A549 (cell line): ENCODE results near the gene CELF4. TPM values are rescaled to one million over a fixed set of nuclear protein-coding genes. Genes with fewer than 3 reads are reported as not detected.

Experiments used
- ATAC-seq, 2 experiments: fragments of 200-7000 bp in 1 of 2; fragments of >200 bp in 1 of 2; cut with Nextera tagmentation in 1 of 2; cut with Tn5 transposase in 1 of 2; 3 replicates each; pipeline versions ENCODE4 v1.8.0 to v1.9.1; 2018 to 2020; ENCODE audit warnings: mild to moderate bottlenecking in 1 of 2, moderate library complexity in 1 of 2
- CTCF ChIA-PET: fragments of 300-600 bp; sonication (Branson Sonifier 250); formaldehyde crosslinking; extraction: SDS; loops from one replicate; lab custom pipeline; 2021; ENCODE audit warnings: antibody characterized with exemption, inconsistent platforms; lab: Yijun Ruan, JAX
- POLR2A ChIA-PET: fragments of 350-600 bp; formaldehyde crosslinking; extraction: SDS; loops from one replicate; lab custom pipeline; 2021; ENCODE audit warnings: antibody characterized with exemption, inconsistent platforms; lab: Yijun Ruan, JAX
- DNase-seq, 2 experiments: peaks; one replicate each; pipeline versions ENCODE4 v3.0.0 to v3.0.0-alpha.2; 2011 to 2016; ENCODE audit warnings: low read depth in 1 of 2, low spot score in 1 of 2
- FAIRE-seq: peaks from 2 replicates; lab custom pipeline; 2011; peaks lifted over from hg19 to GRCh38; lab: Jason Lieb, UNC
- H3K27ac ChIP-seq, 2 experiments: fragments of >200 bp; sonication (Bioruptor Twin); formaldehyde crosslinking; 3 replicates each; pipeline ENCODE4 v1.5.1; 2016 to 2017
- H3K4me1 ChIP-seq: fragments of >200 bp; sonication (Bioruptor Twin); formaldehyde crosslinking; 3 replicates; pipeline ENCODE4 v1.6.1; 2016
- H3K4me2 ChIP-seq: fragments of >200 bp; sonication (Bioruptor Twin); formaldehyde crosslinking; 3 replicates; pipeline ENCODE4 v1.6.1; 2016
- H3K4me3 ChIP-seq: fragments of >200 bp; sonication (Bioruptor Twin); formaldehyde crosslinking; 3 replicates; pipeline ENCODE4 v1.5.1; 2016
- H3K9me3 ChIP-seq: fragments of >200 bp; sonication (Bioruptor Twin); formaldehyde crosslinking; 3 replicates; pipeline ENCODE4 v1.6.1; 2016
- ATOH8 ChIP-seq: fragments of 250-450 bp; sonication (Bioruptor Pico); IDR thresholded peaks from 2 replicates; pipeline ENCODE4 v1.5.0; 2020; ENCODE audit warnings: low read depth, mild to moderate bottlenecking, moderate library complexity
- BCL3 ChIP-seq: fragments of >200 bp; sonication (Bioruptor Twin); formaldehyde crosslinking; IDR thresholded peaks from 3 replicates; pipeline ENCODE4 v1.6.1; 2016
- BHLHE40 ChIP-seq: IDR thresholded peaks from 2 replicates; pipeline ENCODE4 v1.6.1; 2012; ENCODE audit warnings: low read depth, low read length, inconsistent platforms
- CBX8 ChIP-seq: fragments of 200-600 bp; sonication (generic); IDR thresholded peaks from 2 replicates; pipeline ENCODE4 v1.6.1; 2016
- CEBPB ChIP-seq, 2 experiments: fragments of >200 bp in 1 of 2; sonication (Bioruptor Twin) in 1 of 2; formaldehyde crosslinking in 1 of 2; IDR thresholded peaks; 2 replicates each; pipeline ENCODE4 v1.6.1; 2012 to 2016
- CHD2 ChIP-seq: fragments of 150-350 bp; IDR thresholded peaks from 2 replicates; pipeline ENCODE4 v1.6.1; 2014; ENCODE audit warnings: low read length; ENCODE audit not compliant: partially characterized antibody
- E2F6 ChIP-seq: IDR thresholded peaks from 2 replicates; pipeline ENCODE4 v1.6.1; 2012; ENCODE audit warnings: low read depth, borderline replicate concordance
- EHF ChIP-seq: fragments of 250-450 bp; sonication (Bioruptor Pico); IDR thresholded peaks from 2 replicates; pipeline ENCODE4 v1.5.0; 2020; ENCODE audit warnings: mild to moderate bottlenecking
- ESRRA ChIP-seq: fragments of 150-350 bp; IDR thresholded peaks from 2 replicates; pipeline ENCODE4 v1.6.1; 2014; ENCODE audit warnings: mild to moderate bottlenecking, low read length, borderline replicate concordance
- FOSB ChIP-seq: fragments of 250-450 bp; sonication (Bioruptor Pico); IDR thresholded peaks from 2 replicates; pipeline ENCODE4 v1.5.0; 2020; ENCODE audit warnings: mild to moderate bottlenecking, moderate library complexity
- FOSL2 ChIP-seq, 2 experiments: fragments of 450-650 bp in 1 of 2; fragments of >200 bp in 1 of 2; sonication (Bioruptor Twin) in 1 of 2; formaldehyde crosslinking; IDR thresholded peaks; 2 replicates each; pipeline versions ENCODE4 v1.5.0 to v1.6.1; 2016 to 2020; ENCODE audit warnings: mild to moderate bottlenecking in 1 of 2, moderate library complexity in 1 of 2
- FOXS1 ChIP-seq: fragments of 250-450 bp; sonication (Bioruptor Pico); IDR thresholded peaks from 2 replicates; pipeline ENCODE4 v1.5.0; 2020; ENCODE audit warnings: mild to moderate bottlenecking, moderate library complexity
- GATA3 ChIP-seq: IDR thresholded peaks from 2 replicates; pipeline ENCODE4 v1.6.1; 2012; ENCODE audit warnings: borderline replicate concordance
- HOXB13 ChIP-seq: fragments of 250-450 bp; sonication (Bioruptor Pico); IDR thresholded peaks from 2 replicates; pipeline ENCODE4 v1.5.0; 2020; ENCODE audit warnings: low read depth, mild to moderate bottlenecking, moderate library complexity
- JUNB ChIP-seq: fragments of >200 bp; sonication (Bioruptor Twin); formaldehyde crosslinking; IDR thresholded peaks from 2 replicates; pipeline ENCODE4 v1.6.1; 2016
- KDM1A ChIP-seq: fragments of 200-600 bp; sonication (generic); IDR thresholded peaks from 2 replicates; pipeline ENCODE4 v1.6.1; 2016; ENCODE audit warnings: low read depth, mild to moderate bottlenecking
- MAFK ChIP-seq: fragments of 450-650 bp; IDR thresholded peaks from 2 replicates; pipeline ENCODE4 v1.6.1; 2014; ENCODE audit not compliant: partially characterized antibody
- MYC ChIP-seq: IDR thresholded peaks from 2 replicates; pipeline ENCODE4 v1.6.1; 2012; ENCODE audit warnings: mild to moderate bottlenecking, inconsistent platforms, low read length, improper control_type of control experiment, borderline replicate concordance
- NPAS2 ChIP-seq: fragments of 250-450 bp; sonication (Bioruptor Pico); IDR thresholded peaks from 2 replicates; pipeline ENCODE4 v1.8.0; 2022; ENCODE audit warnings: mild to moderate bottlenecking, moderate library complexity, borderline replicate concordance
- PBX3 ChIP-seq: IDR thresholded peaks from 2 replicates; pipeline ENCODE4 v1.6.1; 2012
- POLR2A ChIP-seq: IDR thresholded peaks from 2 replicates; pipeline ENCODE4 v1.6.1; 2012; ENCODE audit warnings: mild to moderate bottlenecking, low read length
- RAD21 ChIP-seq, 2 experiments: fragments of >200 bp in 1 of 2; sonication (Bioruptor Twin) in 1 of 2; formaldehyde crosslinking in 1 of 2; IDR thresholded peaks in 1 of 2; conservative IDR thresholded peaks in 1 of 2; 2 replicates in 1 of 2; 3 replicates in 1 of 2; pipeline ENCODE4 v1.6.1; 2012 to 2018; ENCODE audit warnings: inconsistent platforms in 1 of 2
- RARB ChIP-seq: fragments of 250-450 bp; sonication (Bioruptor Pico); IDR thresholded peaks from 2 replicates; pipeline ENCODE4 v1.8.0; 2021; ENCODE audit warnings: mild to moderate bottlenecking, moderate library complexity
- RCOR1 ChIP-seq: fragments of 150-350 bp; IDR thresholded peaks from 2 replicates; pipeline ENCODE4 v1.6.1; 2014; ENCODE audit warnings: antibody characterized with exemption, low read length, low read depth
- RNF2 ChIP-seq: fragments of 200-600 bp; sonication (generic); IDR thresholded peaks from 2 replicates; pipeline ENCODE4 v1.6.1; 2016; ENCODE audit warnings: low read depth, mild to moderate bottlenecking, antibody characterized with exemption, moderate library complexity, borderline replicate concordance
- SREBF2 ChIP-seq: fragments of 450-650 bp; IDR thresholded peaks from 2 replicates; pipeline ENCODE4 v1.6.1; 2014; ENCODE audit warnings: mild to moderate bottlenecking, moderate library complexity
- TFCP2L1 ChIP-seq: fragments of 250-450 bp; sonication (Bioruptor Pico); IDR thresholded peaks from 2 replicates; pipeline ENCODE4 v1.5.0; 2021; ENCODE audit warnings: mild to moderate bottlenecking
- WGBS: methylation state at CpG from one replicate; pipeline ENCODE4 v1.1.6; 2017; ENCODE audit errors: missing lambda C conversion rate; 5-methylcytosine and 5-hydroxymethylcytosine counted together
- polyA plus RNA-seq, 4 experiments: library from polyadenylated mRNA; depleted of rRNA in 3 of 4; stranded (reverse); fragments of >200 nt; fragmentation: RNase III in 1 of 4; extraction: RNeasy Plus Mini Kit Qiagen cat#74134 plus additional on column Dnase treatment in 1 of 4; gene quantifications; 2 replicates in 3 of 4; 3 replicates in 1 of 4; pipeline ENCODE4 v1.2.3, GENCODE V29; 2011 to 2017
- TF ChIP-seq, protein P1 (sequence below): fragments of 150-350 bp; IDR thresholded peaks from 2 replicates; pipeline ENCODE4 v1.6.1; 2014; ENCODE audit warnings: low read depth, mild to moderate bottlenecking, low read length
- TF ChIP-seq, protein P2 (sequence below): fragments of >200 bp; sonication (Bioruptor Twin); formaldehyde crosslinking; IDR thresholded peaks from 3 replicates; pipeline ENCODE4 v1.5.1; 2016
- TF ChIP-seq, protein P3 (sequence below): fragments of >200 bp; sonication (Bioruptor Twin); formaldehyde crosslinking; IDR thresholded peaks from 2 replicates; pipeline ENCODE4 v1.6.1; 2016

Gene CELF4
- polyA plus RNA-seq, 2 of the 4 experiments (the other 2 are of a cell fraction) = 0.08 TPM; not detected in 1

GRCh38 chr18:37425222-37425621 is 140.4 kb downstream of the CELF4 start:
- ATAC-seq (no peak), DNase-seq (no peak), FAIRE-seq (no peak)
- TF ChIP-seq FOXS1 (CRISPR knock-in tag) (no peak), RARB (CRISPR knock-in tag) (no peak), GATA3 (no peak), EHF (CRISPR knock-in tag) (no peak), MYC (no peak), RAD21 (conservative IDR thresholded peaks at IDR 0.05 in 1 of 2, IDR thresholded peaks at IDR 0.05 in 1 of 2) (no peak), BCL3 (no peak), CEBPB (IDR thresholded peaks at IDR 0.05) (no peak), RNF2 (no peak), JUNB (no peak), HOXB13 (CRISPR knock-in tag) (no peak), ESRRA (no peak), ATOH8 (CRISPR knock-in tag) (no peak), TFCP2L1 (CRISPR knock-in tag) (no peak), SREBF2 (no peak)
- TF ChIP-seq, protein P1, sequence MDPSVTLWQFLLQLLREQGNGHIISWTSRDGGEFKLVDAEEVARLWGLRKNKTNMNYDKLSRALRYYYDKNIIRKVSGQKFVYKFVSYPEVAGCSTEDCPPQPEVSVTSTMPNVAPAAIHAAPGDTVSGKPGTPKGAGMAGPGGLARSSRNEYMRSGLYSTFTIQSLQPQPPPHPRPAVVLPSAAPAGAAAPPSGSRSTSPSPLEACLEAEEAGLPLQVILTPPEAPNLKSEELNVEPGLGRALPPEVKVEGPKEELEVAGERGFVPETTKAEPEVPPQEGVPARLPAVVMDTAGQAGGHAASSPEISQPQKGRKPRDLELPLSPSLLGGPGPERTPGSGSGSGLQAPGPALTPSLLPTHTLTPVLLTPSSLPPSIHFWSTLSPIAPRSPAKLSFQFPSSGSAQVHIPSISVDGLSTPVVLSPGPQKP = no peak
- TF ChIP-seq, protein P2, sequence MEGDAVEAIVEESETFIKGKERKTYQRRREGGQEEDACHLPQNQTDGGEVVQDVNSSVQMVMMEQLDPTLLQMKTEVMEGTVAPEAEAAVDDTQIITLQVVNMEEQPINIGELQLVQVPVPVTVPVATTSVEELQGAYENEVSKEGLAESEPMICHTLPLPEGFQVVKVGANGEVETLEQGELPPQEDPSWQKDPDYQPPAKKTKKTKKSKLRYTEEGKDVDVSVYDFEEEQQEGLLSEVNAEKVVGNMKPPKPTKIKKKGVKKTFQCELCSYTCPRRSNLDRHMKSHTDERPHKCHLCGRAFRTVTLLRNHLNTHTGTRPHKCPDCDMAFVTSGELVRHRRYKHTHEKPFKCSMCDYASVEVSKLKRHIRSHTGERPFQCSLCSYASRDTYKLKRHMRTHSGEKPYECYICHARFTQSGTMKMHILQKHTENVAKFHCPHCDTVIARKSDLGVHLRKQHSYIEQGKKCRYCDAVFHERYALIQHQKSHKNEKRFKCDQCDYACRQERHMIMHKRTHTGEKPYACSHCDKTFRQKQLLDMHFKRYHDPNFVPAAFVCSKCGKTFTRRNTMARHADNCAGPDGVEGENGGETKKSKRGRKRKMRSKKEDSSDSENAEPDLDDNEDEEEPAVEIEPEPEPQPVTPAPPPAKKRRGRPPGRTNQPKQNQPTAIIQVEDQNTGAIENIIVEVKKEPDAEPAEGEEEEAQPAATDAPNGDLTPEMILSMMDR = no peak
- TF ChIP-seq, protein P3, sequence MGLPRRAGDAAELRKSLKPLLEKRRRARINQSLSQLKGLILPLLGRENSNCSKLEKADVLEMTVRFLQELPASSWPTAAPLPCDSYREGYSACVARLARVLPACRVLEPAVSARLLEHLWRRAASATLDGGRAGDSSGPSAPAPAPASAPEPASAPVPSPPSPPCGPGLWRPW = no peak
- no peaks in the 10 kb centered on the region for H3K9me3 ChIP-seq
- no peak overlapping the region for H3K4me2 ChIP-seq
- H3K4me3 ChIP-seq = no peak overlapping the region
- no peaks in the 10 kb centered on the region for H3K4me1 ChIP-seq
- 32% methylated on average over 2 of the region's 6 CpGs for WGBS
- H3K27ac ChIP-seq = no peak overlapping the region
- ChIA-PET POLR2A (no interaction called here), CTCF (no interaction called here)

- Histone ChIP-seq H3K4me3 (no peak overlapping the region), H3K4me2 (no peak overlapping the region), H3K27ac (no peak overlapping the region), H3K9me3 (no peaks in the 10 kb centered on the region), H3K4me1 (no peaks in the 10 kb centered on the region)
- TF ChIP-seq E2F6 = no peak
- TF ChIP-seq MAFK = no peak
- no peak for TF ChIP-seq MYC
- TF ChIP-seq CHD2 = no peak
- TF ChIP-seq KDM1A = no peak
- TF ChIP-seq RCOR1 = no peak
- no peak for TF ChIP-seq FOSB (CRISPR knock-in tag)
- TF ChIP-seq HOXB13 (CRISPR knock-in tag) = no peak
- no peak for TF ChIP-seq TFCP2L1 (CRISPR knock-in tag)
- no peak for TF ChIP-seq CBX8
- no peak for TF ChIP-seq NPAS2 (CRISPR knock-in tag)
- no peak for TF ChIP-seq PBX3
- no peak for TF ChIP-seq POLR2A
- TF ChIP-seq BHLHE40 = no peak
- TF ChIP-seq FOSL2 (IDR thresholded peaks at IDR 0.05) = no peak
- TF ChIP-seq FOSL2 (CRISPR knock-in tag; IDR thresholded peaks at IDR 0.05) = no peak
- DNase-seq = no peak
- no peak for ATAC-seq
- ChIA-PET CTCF (no interaction called here), POLR2A (no interaction called here)
- 34% methylated on average over 3 of the region's 4 CpGs for WGBS
- FAIRE-seq = no peak
Observed at GRCh38 chr18:37424507-37424906, 141.1 kb downstream of the CELF4 start.
